SU-DHL-6 (cell line): ENCODE data around the gene BORA.

Experiments
- EZH2phosphoT487 ChIP-seq: fragments of 200-600 bp; sonication (generic), shearing (Covaris generic); conservative IDR thresholded peaks from 2 replicates; pipeline ENCODE4 v1.6.1; 2018; ENCODE audit warnings: mild to moderate bottlenecking, antibody characterized with exemption, low read length, moderate library complexity, mixed read lengths
- TF ChIP-seq, protein P1 (sequence below): fragments of 200-600 bp; sonication (generic); IDR thresholded peaks from one replicate; pipeline ENCODE4 v1.5.1; 2017; ENCODE audit warnings: antibody characterized with exemption, mild to moderate bottlenecking, low read length, moderate library complexity; ENCODE audit not compliant: insufficient read depth, poor library complexity, severe bottlenecking

DNA sequence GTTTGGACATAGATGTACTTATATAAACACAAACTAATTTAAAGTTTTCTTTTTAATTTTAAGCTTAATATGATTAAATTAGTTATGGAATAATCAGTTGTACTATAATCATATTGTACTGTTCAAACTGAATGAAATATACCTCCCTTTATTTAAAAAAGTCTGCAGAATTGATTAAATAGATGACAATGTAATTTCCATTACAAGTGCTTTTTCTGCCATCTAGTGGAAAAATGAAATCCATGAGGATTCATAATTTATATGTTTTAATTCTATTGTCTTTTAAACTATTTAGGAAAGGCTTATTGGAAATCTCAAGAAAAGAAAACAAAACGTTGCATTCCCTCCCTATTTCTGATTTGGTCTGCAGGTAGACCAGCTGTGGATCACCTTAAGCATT is 31.1 kb upstream of the BORA start:
- TF ChIP-seq, protein P1, sequence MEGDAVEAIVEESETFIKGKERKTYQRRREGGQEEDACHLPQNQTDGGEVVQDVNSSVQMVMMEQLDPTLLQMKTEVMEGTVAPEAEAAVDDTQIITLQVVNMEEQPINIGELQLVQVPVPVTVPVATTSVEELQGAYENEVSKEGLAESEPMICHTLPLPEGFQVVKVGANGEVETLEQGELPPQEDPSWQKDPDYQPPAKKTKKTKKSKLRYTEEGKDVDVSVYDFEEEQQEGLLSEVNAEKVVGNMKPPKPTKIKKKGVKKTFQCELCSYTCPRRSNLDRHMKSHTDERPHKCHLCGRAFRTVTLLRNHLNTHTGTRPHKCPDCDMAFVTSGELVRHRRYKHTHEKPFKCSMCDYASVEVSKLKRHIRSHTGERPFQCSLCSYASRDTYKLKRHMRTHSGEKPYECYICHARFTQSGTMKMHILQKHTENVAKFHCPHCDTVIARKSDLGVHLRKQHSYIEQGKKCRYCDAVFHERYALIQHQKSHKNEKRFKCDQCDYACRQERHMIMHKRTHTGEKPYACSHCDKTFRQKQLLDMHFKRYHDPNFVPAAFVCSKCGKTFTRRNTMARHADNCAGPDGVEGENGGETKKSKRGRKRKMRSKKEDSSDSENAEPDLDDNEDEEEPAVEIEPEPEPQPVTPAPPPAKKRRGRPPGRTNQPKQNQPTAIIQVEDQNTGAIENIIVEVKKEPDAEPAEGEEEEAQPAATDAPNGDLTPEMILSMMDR: no peak
- TF ChIP-seq EZH2phosphoT487: no peak
